Measurements from ENCODE around the gene RHBG.

Gene RHBG

DNA sequence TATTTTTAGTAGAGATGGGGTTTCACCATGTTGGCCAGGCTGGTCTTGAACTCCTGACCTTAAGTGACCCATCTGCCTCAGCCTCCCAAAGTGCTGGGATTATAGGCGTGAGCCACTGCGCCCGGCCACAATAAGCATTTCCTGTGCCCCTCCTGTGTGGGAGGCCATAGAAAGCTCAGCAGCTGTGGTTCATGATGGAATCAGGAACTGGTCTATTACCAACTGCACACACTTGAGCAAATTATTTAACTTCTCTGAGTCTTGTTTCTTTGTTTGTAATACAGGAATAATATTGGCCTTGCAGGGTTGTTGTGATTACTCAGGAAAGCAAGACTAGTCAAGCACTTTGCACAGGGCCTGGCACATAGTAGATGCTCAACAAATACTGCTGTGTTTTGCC, 15.0 kb downstream of the RHBG start:
- DNase-seq (ENCODE audit: low read depth, low spot score), result no peak

DNA sequence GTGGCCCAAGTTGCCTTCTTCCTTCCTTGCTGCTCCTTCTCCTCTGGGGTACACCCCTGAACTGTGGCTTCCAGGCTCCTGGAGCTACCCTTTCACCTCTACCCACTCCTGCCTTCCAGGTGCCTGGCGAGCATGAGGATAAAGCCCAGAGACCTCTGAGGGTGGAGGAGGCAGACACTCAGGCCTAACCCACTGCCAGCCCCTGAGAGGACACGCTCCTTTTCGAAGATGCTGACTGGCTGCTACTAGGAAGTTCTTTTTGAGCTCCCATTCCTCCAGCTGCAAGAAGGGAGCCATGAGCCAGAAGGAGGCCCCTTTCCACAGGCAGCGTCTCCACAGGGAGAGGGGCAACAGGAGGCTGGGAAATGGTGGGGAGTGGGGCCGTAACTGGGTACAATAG, 15.6 kb downstream of the RHBG start:
- no peak for DNase-seq (ENCODE audit: low read depth, low spot score)
- H3K4me3 ChIP-seq (ENCODE audit: low read length), result no peak overlapping the region

More for the DNA sequence above, 15.0 kb downstream of the RHBG start:
- H3K4me3 ChIP-seq (ENCODE audit: low read length), result no peak overlapping the region

DNA sequence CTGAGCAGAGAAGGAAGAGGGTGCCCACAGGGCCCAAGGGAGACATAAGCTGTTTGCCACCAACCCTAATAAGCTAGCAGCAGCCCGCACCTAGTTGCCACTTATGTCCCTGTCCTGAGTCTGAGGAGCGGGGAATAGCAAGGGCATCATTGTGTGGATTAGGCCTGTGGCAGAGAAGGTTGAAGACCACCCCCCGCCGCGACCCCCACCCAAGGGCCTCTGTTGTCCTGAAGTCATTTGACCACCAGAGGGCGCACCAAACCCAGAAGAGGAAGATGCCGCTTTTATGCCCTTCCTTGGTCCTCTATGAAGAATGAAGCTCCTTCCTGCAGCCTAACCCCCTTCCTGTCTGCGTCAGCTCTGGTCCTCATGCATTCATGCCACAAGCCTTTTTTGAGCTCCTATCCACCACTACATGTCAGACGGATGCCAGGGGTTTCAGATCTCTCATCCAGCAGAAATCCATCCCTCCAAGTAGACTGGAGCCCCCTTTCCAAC, 16.6 kb downstream of the RHBG start:
- DNase-seq (ENCODE audit: low read depth, low spot score), result peak; percentile 87
- H3K4me3 ChIP-seq (ENCODE audit: low read length), result no peak overlapping the region; the same call in 1 of the 2 replicates

DNA sequence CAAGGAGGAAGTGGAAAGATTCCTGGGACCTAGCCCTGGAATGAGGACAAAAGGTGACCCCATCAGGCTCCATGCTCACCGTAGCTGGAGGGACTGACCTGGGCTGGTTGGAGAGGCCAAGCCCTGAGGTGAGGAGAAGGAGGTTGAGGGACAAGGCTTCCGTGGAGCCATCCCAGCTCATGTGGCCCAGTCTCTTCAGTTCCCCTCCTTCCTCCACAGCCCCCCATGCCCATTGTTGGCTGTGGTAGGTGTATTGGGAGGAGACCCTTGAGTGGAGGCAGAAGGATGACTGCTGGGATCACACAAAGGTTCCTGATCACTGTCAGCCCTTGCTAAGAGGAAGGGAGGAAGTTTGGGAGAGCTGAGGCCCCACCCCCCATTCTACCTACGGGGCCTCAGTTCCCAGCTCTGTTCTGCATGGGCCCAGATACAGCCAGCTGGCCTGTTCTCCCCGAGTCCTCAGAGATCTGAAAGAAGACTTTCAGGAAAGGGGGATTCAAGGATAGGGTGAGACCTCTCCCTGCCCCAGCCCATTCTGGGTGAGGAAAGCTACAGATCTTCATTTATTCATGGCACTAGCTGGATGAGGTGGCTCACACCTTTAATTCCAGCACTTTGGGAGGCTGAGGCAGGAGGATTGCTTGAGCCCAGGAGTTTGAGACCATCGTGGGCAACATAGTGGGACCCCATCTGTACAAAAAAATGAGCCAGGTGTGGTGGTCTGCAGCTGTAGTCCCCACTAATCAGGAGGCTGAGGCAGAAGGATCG, 17.3 kb downstream of the RHBG start:
- no peak for DNase-seq (ENCODE audit: low read depth, low spot score)
- H3K4me3 ChIP-seq (ENCODE audit: low read length), result no peak overlapping the region

DNA sequence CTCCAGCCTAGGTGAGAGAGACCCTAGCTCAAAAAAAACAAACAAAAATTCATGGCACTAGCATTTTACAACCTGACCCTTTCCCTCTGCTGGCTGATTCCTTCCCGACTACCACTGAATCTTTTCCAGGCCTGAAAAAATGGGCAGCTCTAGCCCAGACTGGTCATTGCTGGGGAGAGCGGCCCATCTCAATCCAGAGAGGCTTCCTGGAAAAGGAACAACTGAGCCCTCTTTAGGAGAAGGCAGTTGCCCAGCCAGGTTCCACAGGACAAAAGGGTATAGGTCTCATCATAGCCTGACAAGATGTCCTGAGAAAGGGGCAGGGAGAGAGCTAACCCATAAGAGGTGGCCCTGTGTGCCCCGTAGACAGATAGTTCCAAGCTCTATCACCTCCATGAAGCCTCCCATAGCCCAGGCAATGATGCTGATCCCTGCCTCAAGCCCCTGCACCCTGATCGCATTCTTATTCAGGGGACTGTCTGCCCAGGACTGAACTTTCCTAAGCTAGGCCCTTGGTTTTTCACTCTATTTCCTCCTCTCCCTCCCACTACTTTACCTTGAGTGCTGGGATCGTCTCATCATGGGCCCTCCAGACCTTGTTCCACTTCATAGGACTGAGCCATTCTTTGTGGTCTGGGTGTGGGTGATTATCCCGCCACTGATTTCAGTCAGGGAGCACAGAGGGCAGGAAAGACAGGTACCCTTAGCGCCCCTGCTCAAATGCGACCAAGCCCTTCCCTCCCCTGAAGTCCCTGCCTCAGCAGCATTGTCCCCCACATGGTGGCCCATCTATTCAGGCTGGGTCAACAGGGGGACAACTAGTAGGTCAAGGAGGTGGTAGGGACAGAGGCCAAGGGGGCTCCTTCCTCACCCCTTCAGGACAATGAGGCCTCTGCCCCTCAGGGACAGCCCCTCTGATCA, 18.2 kb downstream of the RHBG start:
- DNase-seq (ENCODE audit: low read depth, low spot score), result no peak
- H3K4me3 ChIP-seq (ENCODE audit: low read length), result no peak overlapping the region

DNA sequence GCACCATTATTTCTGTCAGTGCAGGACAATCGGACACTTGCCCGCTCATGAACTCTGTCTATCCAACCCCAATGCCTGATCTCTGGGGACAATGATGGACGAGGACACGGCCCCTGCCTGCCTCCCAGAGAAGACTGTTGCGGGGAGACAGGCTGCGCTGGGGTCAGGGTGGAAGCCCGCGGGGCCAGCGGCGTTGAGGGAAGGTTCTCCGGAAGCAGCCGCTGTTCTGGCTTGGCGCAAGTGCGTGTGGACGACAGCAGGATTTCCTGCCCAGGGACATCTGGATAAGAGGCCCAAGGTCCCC, 18.8 kb downstream of the RHBG start:
- H3K4me3 ChIP-seq (ENCODE audit: low read length), result no peak overlapping the region
- DNase-seq (ENCODE audit: low read depth, low spot score), result no peak

DNA sequence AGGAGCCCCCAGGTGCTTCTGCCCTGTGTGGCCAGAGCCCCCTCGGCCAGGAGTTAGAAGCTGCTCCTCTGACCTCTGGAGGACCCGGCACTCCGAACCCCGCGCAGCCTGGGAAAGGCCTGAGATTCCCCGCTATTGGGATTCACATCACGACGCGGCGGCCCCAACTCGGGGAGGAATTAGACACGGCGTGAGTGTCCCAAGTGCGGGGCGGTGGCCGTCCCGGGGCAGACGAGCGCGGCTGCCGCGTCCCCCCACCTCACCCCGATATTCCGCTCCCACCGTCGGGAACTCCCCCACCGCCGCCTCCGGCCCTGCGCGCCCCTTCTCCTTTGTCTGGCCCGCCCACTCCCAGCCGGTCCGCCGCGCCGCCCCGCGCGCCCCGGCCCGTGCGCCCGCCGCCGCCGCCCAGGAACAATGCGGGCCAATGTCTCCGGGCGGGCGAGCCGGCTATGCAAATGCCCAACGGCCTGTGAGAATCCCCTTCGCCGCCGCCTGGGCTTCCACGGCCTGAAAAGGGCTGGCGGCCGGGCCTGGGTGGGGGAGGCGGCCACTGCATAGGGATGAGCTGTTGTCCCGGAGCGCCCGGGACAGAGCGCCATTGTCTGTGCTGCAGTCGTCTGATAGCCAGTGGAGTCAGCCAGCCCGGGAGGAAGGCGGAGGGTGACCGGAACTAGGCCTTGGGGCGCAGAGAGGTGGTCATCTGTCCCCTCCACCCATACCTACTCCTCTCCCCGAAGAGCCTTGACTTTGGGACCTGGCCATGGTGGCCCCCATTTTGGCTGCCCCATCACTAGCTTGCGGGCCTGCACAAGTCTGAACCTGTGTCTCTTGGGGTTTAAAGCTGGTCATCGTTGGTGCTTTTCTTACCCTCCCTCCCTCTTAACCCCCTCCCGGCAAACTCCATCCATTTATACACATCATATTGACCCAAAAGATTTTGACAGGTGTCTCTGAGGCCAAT, 19.4 kb downstream of the RHBG start:
- H3K4me3 ChIP-seq (ENCODE audit: low read length), result no peak overlapping the region

DNA sequence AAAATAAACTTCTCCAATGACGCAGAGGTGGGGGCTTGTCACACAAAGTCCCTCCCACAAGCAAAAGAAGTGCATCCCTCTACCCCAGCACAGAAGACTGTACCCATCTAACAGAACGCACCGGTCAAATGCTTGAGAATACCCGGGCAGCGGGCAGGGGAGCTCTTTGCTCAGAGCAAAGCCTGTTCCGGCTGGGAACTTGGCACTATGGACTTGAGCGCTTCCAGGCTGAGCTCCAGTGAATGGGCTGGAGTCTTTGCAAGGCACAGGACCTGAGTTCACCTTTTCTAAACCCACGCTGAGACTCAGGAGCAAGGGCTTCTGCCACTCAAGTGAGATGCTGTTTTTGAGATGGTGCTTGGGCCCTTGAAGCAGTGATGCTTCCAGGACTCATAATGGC, 20.3 kb downstream of the RHBG start:
- no peak for DNase-seq (ENCODE audit: low read depth, low spot score)
- H3K4me3 ChIP-seq (ENCODE audit: low read length), result no peak overlapping the region

More for the DNA sequence above, 19.4 kb downstream of the RHBG start:
- DNase-seq (ENCODE audit: low read depth, low spot score), result no peak

DNA sequence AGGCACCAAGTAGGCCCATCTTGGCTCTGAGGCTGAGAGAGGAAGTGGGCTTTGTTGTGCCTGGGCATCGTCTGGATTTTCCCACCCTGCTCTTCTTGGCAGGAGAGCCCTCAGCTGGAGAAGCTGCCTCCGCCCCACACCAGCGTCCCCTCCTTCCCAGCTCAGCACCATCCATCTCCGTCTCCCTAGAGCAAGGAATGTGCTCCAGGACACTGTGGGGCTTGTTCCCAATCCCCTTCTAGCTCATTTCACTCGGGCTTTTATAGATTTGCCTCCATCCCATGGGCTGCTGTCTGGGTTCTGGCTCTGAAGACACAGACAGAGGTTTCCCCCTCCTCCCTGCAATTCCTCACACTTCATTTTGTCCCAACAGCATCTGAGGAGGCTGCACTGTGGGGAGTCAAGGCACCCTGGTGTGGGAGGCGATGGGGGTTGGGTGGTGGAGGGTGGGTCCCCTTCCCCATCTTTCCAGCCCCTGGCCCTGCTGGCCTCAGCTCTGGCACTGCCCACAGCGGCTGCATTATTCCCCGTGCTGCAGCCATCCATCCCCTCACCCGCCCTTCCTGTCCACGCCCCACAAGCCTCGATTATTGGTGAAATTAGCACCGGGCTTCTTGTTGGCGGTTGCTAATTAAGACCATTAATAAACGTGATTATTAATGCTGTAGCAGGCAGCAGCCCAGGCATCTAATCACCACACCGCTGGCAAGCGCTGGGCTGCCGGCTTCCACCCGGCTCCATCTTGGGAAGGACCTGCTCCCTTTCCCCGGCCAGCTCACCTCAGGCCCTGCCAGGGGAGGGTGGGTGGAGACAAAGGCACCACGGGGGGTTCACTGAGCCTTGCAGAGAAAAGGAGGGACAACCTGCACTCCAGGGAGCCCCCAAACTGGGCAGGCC, 21.7 kb downstream of the RHBG start:
- H3K4me3 ChIP-seq (ENCODE audit: low read length), result no peak overlapping the region
- no peak for DNase-seq (ENCODE audit: low read depth, low spot score)

DNA sequence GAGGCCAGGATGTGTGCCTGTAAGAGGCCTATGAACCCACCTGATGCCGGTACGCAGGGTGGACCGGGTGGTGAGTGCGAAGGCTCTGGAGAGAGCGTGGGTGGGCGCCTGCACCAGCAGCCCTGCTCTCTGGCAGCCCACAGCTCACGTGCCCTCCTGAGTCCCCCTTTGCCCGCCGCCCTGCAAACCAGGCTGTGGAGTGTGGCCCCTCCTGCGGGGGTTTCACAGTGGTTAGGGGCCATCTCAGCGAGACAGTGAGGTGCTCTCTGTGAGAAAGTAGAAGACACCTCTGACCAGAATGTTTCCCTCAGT, 22.3 kb downstream of the RHBG start:
- no peak for DNase-seq (ENCODE audit: low read depth, low spot score)
- no peak overlapping the region for H3K4me3 ChIP-seq (ENCODE audit: low read length)

DNA sequence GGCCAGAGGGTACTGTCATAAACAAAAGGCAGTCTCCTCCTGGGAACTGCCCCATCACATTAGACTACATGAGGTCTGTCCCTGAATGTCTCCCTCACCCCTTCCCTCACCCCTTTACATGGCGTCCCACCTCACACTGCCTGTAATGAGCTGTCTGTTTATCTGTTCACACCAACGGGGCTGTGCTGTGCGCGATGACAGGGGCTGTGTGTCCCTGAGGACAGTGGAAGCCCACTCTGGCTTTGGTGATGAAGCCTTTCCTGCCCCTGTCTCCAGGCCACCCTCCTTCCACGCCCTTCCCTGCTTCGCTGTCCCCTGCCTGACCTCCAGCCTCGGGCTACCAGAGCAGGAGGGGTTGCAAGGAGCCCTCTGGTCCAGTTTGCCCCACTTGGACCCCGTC, 22.7 kb downstream of the RHBG start:
- H3K4me3 ChIP-seq (ENCODE audit: low read length), result no peak overlapping the region

DNA sequence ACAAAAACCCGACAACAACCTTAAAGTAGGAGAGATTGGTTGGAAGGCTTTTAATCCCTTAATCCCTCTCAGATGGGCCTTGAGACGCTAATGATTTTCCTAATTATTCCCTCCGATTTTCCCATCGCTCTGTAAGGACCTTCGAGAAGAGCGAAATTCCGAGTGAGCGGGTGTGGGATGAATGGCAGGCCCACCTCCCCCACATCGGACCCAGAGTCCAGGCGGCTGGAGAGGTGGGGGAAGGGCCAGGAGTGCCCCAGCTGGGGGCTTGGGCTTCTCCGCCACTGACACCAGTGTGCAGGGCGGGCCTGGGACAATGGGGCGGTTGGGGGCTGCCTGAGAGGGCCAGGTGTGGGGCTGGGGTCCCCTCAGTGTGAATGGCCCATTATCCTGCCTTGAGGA, 23.4 kb downstream of the RHBG start:
- no peak overlapping the region for H3K4me3 ChIP-seq (ENCODE audit: low read length)
- DNase-seq (ENCODE audit: low read depth, low spot score), result no peak

More for the DNA sequence above, 22.7 kb downstream of the RHBG start:
- DNase-seq (ENCODE audit: low read depth, low spot score), result no peak

DNA sequence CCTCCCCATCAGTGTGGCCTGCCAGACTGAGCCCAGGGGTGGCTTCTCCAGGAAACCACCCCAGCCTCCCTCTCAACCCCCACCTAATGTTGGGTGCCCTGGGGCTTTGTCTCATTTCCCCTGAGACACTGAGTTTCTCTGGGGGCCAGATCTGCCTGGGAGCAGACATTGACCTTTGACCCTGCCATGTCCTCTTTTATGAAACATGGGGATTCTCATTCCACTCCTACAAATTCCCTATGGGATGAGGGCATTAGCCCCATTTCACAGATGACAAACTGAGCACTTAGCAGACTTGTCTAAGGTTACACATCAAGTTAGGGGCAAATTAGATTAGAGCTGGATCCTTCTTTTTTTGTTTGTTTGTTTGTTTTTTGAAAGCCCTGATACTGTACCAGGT, 24.1 kb downstream of the RHBG start:
- no peak overlapping the region for H3K4me3 ChIP-seq (ENCODE audit: low read length)
- no peak for DNase-seq (ENCODE audit: low read depth, low spot score)

DNA sequence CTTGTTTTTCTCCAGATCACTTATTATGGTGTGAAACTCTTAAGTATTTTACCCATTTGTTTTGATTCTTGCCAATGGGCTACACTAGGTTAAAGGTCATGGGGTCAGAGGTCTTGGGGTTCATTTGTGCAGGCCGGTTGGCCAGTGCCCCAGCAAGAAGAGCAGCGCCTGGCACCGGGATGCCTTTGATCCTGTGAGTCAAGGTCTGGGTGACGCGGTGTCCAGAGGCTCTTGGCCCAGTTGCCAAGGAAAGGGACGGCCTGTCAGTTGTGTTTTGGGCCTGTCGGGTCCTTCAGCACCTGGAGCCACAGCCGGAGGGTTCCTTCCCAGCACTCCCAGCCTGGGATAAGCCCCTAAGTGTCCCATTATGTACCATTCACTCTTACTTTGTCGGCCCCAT, 25.1 kb downstream of the RHBG start:
- DNase-seq (ENCODE audit: low read depth, low spot score), result no peak
- H3K4me3 ChIP-seq (ENCODE audit: low read length), result no peak overlapping the region

DNA sequence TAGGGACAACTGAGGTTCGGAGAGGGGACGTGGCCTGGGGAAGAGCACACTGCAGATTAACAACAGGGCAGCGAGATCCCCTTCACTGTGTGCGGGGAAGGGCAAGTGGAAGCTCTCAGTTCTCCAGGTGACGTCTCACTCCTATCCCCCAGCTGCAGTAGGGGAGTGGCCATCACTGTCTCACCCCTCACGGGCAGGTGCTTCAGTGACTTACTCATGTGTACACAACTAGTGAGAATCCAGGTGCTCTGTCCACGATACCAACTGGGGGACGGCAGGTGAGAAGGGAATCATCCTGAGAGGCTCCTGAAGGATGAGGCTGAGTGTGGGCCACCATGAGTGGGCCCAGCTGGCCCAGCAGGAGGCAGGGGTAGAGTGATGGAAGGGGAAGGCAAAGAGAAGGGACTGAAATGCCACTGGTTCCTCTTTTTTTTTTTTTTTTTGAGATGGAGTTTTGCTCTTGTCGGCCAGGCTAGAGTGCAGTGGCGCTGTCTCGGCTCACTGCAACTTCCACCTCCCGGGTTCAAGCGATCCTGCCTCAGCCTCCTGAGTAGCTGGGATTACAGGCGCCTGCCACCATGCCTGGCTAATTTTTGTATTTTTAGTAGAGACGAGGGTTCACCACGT, 25.9 kb downstream of the RHBG start:
- DNase-seq (ENCODE audit: low read depth, low spot score), result no peak

DNA sequence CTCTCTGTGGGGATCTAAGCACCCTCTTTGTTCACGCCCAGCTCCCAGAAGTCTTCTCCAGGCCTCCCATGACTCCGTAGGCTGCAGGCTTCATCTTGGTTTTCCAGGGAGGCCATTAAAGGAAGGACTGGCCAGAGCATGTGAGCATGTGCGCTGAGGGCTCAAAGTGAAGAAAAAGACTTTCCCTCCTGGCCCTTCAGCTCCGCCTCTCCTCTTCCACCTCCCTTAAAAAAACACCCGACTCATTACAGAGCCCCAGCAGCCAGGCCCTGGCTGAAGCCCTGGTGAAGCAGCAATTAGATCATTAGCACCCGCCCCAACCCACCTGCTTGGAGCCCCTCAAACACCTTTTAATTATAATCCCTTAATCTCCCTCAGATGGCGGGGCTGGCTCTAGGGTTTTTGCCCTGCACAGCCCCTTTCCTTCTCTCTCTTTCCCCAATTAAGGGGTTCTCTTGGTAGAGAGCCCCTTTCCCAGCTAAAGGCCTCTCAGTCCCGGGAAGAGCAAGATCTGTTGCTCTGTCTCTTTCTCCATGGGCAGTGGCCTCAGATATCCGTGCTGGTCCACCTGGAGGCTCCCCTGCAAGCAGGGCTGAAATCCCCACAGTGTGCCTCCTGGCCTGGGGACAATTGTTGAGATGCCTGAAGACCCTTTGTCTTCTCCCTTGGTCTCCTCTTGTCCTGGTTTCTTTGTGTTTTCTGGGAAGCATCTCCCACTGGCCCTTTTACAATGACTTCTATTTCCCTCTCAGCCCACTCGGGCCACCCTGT, 30.5 kb downstream of the RHBG start:
- H3K4me3 ChIP-seq (ENCODE audit: low read length), result no peak overlapping the region
- no peak for DNase-seq (ENCODE audit: low read depth, low spot score)

More for the DNA sequence above, 25.9 kb downstream of the RHBG start:
- H3K4me3 ChIP-seq (ENCODE audit: low read length), result no peak overlapping the region

DNA sequence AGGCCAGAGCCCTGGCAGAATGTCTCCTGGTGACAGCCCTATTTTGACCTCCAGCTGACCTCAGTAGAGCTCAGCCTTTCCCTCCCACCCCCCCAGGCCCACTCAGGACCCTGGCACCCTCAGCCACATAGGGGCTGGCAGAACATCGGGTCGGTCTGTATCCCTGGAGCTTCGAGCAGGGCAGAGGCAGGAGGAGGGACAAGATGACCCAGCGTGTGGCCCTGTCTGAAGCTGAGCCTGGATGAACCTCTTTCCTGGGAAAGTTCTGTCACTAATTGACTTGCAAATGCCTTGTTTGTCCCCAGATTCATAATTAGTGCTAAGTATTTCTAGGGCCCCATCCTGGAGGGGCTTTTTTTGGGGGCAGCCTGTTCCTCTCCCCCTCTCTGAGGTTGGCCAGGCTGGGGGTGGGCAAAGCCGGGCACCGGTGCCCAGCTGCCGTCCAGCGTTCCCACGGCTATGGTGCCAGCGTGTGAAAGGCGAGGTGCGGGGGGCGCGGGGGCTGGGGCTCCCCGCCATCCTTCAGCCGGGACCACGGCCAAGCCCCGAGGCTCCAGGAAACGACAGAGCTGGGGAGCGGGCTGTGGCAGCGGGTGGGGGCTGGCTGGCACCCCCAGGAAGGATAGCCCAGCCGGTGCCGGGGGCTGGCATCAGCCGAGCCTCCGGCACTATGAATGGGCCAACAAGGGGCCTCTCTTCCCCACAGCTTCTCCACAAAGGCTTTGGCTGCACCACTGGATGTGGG, 31.4 kb downstream of the RHBG start:
- H3K4me3 ChIP-seq (ENCODE audit: low read length), result no peak overlapping the region
- no peak for DNase-seq (ENCODE audit: low read depth, low spot score)

Data from Jurkat, Clone E6-1 (cell line).